HepG2 (cell line): ENCODE results near the gene ALDH18A1. TPM values are rescaled to one million over a fixed set of nuclear protein-coding genes. Genes with fewer than 3 reads are reported as not detected.

ENCODE experiments used
- CREB1 ChIP-seq, 2 experiments: fragments of 450-650 bp in 1 of 2; IDR thresholded peaks; 2 replicates each; pipeline ENCODE4 v1.6.1; 2016 to 2017; ENCODE audit warnings: control low read depth in 1 of 2, mild to moderate bottlenecking in 1 of 2, missing compliant biosample characterization in 1 of 2, missing genetic modification characterization in 1 of 2
- FOXM1 ChIP-seq: sonication (generic); formaldehyde crosslinking; IDR thresholded peaks from 2 replicates; pipeline ENCODE4 v1.5.0; 2020; ENCODE audit warnings: missing genetic modification reagents
- GATAD2A ChIP-seq: IDR thresholded peaks from 2 replicates; pipeline ENCODE4 v1.6.1; 2016
- HDAC1 ChIP-seq: sonication (generic); formaldehyde crosslinking; IDR thresholded peaks from 2 replicates; pipeline ENCODE4 v1.5.1; 2020; ENCODE audit warnings: mild to moderate bottlenecking, missing genetic modification reagents
- MAFG ChIP-seq: sonication (generic); formaldehyde crosslinking; IDR thresholded peaks from 2 replicates; pipeline ENCODE4 v1.5.1; 2020; ENCODE audit warnings: mild to moderate bottlenecking, missing genetic modification reagents
- MZF1 ChIP-seq: sonication (generic); formaldehyde crosslinking; IDR thresholded peaks from 2 replicates; pipeline ENCODE4 v1.8.1; 2023; ENCODE audit warnings: mild to moderate bottlenecking, missing genetic modification reagents, borderline replicate concordance
- SIN3A ChIP-seq: IDR thresholded peaks from 2 replicates; pipeline ENCODE4 v1.6.1; 2011; ENCODE audit warnings: low read depth, mild to moderate bottlenecking, control low read depth, low read length, borderline replicate concordance
- SNAI1 ChIP-seq: sonication (generic); formaldehyde crosslinking; IDR thresholded peaks from 2 replicates; pipeline ENCODE4 v1.5.0; 2020; ENCODE audit warnings: mild to moderate bottlenecking, missing genetic modification reagents, borderline replicate concordance
- SP5 ChIP-seq: IDR thresholded peaks from 2 replicates; pipeline ENCODE4 v1.6.1; 2016; ENCODE audit warnings: low read depth, borderline replicate concordance
- XRCC5 ChIP-seq: fragments of 200-400 bp; formaldehyde crosslinking; optimal IDR thresholded peaks from 2 replicates; pipeline ENCODE3; 2017; ENCODE audit warnings: mild to moderate bottlenecking, low read length
- YEATS2 ChIP-seq: sonication (generic); formaldehyde crosslinking; IDR thresholded peaks from 2 replicates; pipeline ENCODE4 v1.4.0; 2020; ENCODE audit warnings: missing genetic modification reagents, borderline replicate concordance
- ZBTB4 ChIP-seq: sonication (generic); formaldehyde crosslinking; IDR thresholded peaks from 2 replicates; pipeline ENCODE4 v1.4.0; 2020; ENCODE audit warnings: missing genetic modification reagents, mild to moderate bottlenecking, borderline replicate concordance
- ZNF136 ChIP-seq: sonication (generic); formaldehyde crosslinking; IDR thresholded peaks from 2 replicates; pipeline ENCODE4 v1.8.1; 2022; ENCODE audit warnings: low read depth, mild to moderate bottlenecking, moderate library complexity, missing genetic modification reagents
- ZNF264 ChIP-seq: sonication (generic); formaldehyde crosslinking; IDR thresholded peaks from 2 replicates; pipeline ENCODE4 v1.4.0; 2020; ENCODE audit warnings: missing genetic modification reagents
- ZNF292 ChIP-seq: sonication (generic); formaldehyde crosslinking; IDR thresholded peaks from 2 replicates; pipeline ENCODE4 v1.8.1; 2022; ENCODE audit warnings: mild to moderate bottlenecking, low read depth, missing genetic modification reagents, borderline replicate concordance
- ZNF44 ChIP-seq: sonication (generic); formaldehyde crosslinking; IDR thresholded peaks from 2 replicates; pipeline ENCODE4 v1.5.1; 2020; ENCODE audit warnings: mild to moderate bottlenecking, missing genetic modification reagents
- ZNF674 ChIP-seq: sonication (generic); formaldehyde crosslinking; IDR thresholded peaks from 2 replicates; pipeline ENCODE4 v1.5.0; 2020; ENCODE audit warnings: low read depth, mild to moderate bottlenecking, missing genetic modification reagents
- ZSCAN25 ChIP-seq: sonication (generic); formaldehyde crosslinking; IDR thresholded peaks from 2 replicates; pipeline ENCODE4 v1.8.0; 2022; ENCODE audit warnings: mild to moderate bottlenecking, missing genetic modification reagents
- ZZZ3 ChIP-seq: sonication (generic); formaldehyde crosslinking; IDR thresholded peaks from 2 replicates; pipeline ENCODE4 v1.4.0; 2020; ENCODE audit warnings: missing genetic modification reagents, mild to moderate bottlenecking, borderline replicate concordance
- polyA plus RNA-seq, 8 experiments: library from polyadenylated mRNA; depleted of rRNA in 3 of 8; stranded (reverse) in 7 of 8; unstranded in 1 of 8; fragments of >200 nt; fragmentation: Illumina TruSeq in 4 of 8; extraction: Trizol in 4 of 8; gene quantifications; 2 replicates each; pipeline versions ENCODE4 v1.2.1 to v1.2.3, GENCODE V29; 2011 to 2016; ENCODE audit warnings: low read depth in 4 of 8, missing spikeins in 1 of 8, mixed read lengths in 1 of 8; ENCODE audit not compliant: insufficient read depth in 1 of 8
- total RNA-seq, 5 experiments: library from RNA; depleted of rRNA; stranded (reverse); fragments of >200 nt; fragmentation: Illumina TruSeq; extraction: Trizol; gene quantifications; 2 replicates each; pipeline ENCODE4 v1.2.3, GENCODE V29; 2016; ENCODE audit warnings: low read depth in 1 of 5
- TF ChIP-seq, protein P1 (sequence below): sonication (generic); formaldehyde crosslinking; IDR thresholded peaks from 2 replicates; pipeline ENCODE4 v1.4.0; 2020; ENCODE audit warnings: missing genetic modification reagents, mild to moderate bottlenecking, borderline replicate concordance
- TF ChIP-seq, protein P2 (sequence below): sonication (generic); formaldehyde crosslinking; IDR thresholded peaks from 2 replicates; pipeline ENCODE4 v1.4.0; 2020; ENCODE audit warnings: mild to moderate bottlenecking, missing genetic modification reagents

ALDH18A1 gene
- total and polyA plus RNA-seq, 2 of the 13 experiments (the other 11 are each of a cell fraction or from before 2014, with no cell fraction given), result 180 to 263 TPM

- TF ChIP-seq, protein P1, sequence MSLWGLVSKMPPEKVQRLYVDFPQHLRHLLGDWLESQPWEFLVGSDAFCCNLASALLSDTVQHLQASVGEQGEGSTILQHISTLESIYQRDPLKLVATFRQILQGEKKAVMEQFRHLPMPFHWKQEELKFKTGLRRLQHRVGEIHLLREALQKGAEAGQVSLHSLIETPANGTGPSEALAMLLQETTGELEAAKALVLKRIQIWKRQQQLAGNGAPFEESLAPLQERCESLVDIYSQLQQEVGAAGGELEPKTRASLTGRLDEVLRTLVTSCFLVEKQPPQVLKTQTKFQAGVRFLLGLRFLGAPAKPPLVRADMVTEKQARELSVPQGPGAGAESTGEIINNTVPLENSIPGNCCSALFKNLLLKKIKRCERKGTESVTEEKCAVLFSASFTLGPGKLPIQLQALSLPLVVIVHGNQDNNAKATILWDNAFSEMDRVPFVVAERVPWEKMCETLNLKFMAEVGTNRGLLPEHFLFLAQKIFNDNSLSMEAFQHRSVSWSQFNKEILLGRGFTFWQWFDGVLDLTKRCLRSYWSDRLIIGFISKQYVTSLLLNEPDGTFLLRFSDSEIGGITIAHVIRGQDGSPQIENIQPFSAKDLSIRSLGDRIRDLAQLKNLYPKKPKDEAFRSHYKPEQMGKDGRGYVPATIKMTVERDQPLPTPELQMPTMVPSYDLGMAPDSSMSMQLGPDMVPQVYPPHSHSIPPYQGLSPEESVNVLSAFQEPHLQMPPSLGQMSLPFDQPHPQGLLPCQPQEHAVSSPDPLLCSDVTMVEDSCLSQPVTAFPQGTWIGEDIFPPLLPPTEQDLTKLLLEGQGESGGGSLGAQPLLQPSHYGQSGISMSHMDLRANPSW (CRISPR knock-in tag), result peak; percentile 39; the same call in 1 of the 2 replicates
- no peak for TF ChIP-seq ZNF674 (CRISPR knock-in tag)
- TF ChIP-seq CREB1 (IDR thresholded peaks at IDR 0.05), result peak; percentile 87
- TF ChIP-seq CREB1 (CRISPR knock-in tag; IDR thresholded peaks at IDR 0.05), result peak; percentile 56; the same call in 1 of the 2 replicates
- TF ChIP-seq ZNF292 (CRISPR knock-in tag), result no peak
- TF ChIP-seq ZNF136 (CRISPR knock-in tag), result no peak; the same call in 1 of the 2 replicates
- peak; percentile 62 for TF ChIP-seq HDAC1 (CRISPR knock-in tag)
- TF ChIP-seq SNAI1 (CRISPR knock-in tag), result no peak
- TF ChIP-seq ZSCAN25 (CRISPR knock-in tag), result peak; percentile 60; the same call in 1 of the 2 replicates
- TF ChIP-seq, protein P2, sequence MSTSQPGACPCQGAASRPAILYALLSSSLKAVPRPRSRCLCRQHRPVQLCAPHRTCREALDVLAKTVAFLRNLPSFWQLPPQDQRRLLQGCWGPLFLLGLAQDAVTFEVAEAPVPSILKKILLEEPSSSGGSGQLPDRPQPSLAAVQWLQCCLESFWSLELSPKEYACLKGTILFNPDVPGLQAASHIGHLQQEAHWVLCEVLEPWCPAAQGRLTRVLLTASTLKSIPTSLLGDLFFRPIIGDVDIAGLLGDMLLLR (CRISPR knock-in tag), result peak; percentile 81
- no peak for TF ChIP-seq ZNF44 (CRISPR knock-in tag)
- TF ChIP-seq GATAD2A (CRISPR knock-in tag), result peak; percentile 66
- TF ChIP-seq YEATS2 (CRISPR knock-in tag), result 0 out of 2 replicates have a peak, but pooled peaks have one; percentile 56
- peak; percentile 36; the same call in 1 of the 2 replicates for TF ChIP-seq ZNF264 (CRISPR knock-in tag)
- peak; percentile 78 for TF ChIP-seq SP5
- no peak for TF ChIP-seq FOXM1
- no peak for TF ChIP-seq MAFG (CRISPR knock-in tag)
- TF ChIP-seq ZZZ3 (CRISPR knock-in tag), result no peak
- no peak for TF ChIP-seq SIN3A
- TF ChIP-seq ZBTB4, result no peak
- no peak for TF ChIP-seq MZF1 (CRISPR knock-in tag)
- TF ChIP-seq XRCC5, result no peak
These were observed at the start of gene ALDH18A1 (continued) for GRCh38 chr10:95656291-95657164.
